ENCODE data around the gene ZNF836. TPM values are rescaled to one million over a fixed set of nuclear protein-coding genes. Genes with fewer than 3 reads are reported as not detected.

ZNF836 gene
- polyA plus RNA-seq, 3 donors: 2.3 to 4.8 (median 2.6) TPM

- H3K27me3 Mint-ChIP-seq (ENCODE audit: low read depth in 3 of 3): peaks cover 0 to 4% (median 0%) of the 10 kb centered on the region in 3 donors
- DNase-seq: no peak
- H4K20me1 ChIP-seq (ENCODE audit: insufficient read depth, low read length): no peaks in the 10 kb centered on the region
- intact Hi-C loops (cut with micrococcal nuclease): loop anchor here (2.0 to 5.0 kb wide), 4 partner anchors 32 to 100 kb away; partner anchors contain the start of genes PPP2R1A (in 1 of the 2) and ZNF836 (in 1 of the 2)
- 0% methylated on average over 2 of the region's 7 CpGs for WGBS (ENCODE audit: insufficient coverage)
- H3K4me3 ChIP-seq (replicated peaks in 1 of 3; ENCODE audit: low read depth in 2 of 3, low read length in 3 of 3): peak overlapping the region; percentile 91 to 97 (median 94)
- H3K9me3 ChIP-seq (replicated peaks in 1 of 2; ENCODE audit: control insufficient read depth in 1 of 2, insufficient read depth in 1 of 2, low read length in 2 of 2): peaks cover 49 to 59% of the 10 kb centered on the region in 2 donors
- peaks cover 32 to 76% (median 64%) of the 10 kb centered on the region in 7 donors for H3K9me3 Mint-ChIP-seq
- H3K36me3 Mint-ChIP-seq: peaks cover 20 to 38% of the 10 kb centered on the region in 2 donors
- no peaks in the 10 kb centered on the region for H3K27me3 ChIP-seq (ENCODE audit: control insufficient read depth in 2 of 2, insufficient read depth in 2 of 2, low read length in 2 of 2)
- TF ChIP-seq CTCF (IDR thresholded peaks at IDR 0.05): no peak
- H3K4me2 ChIP-seq (replicated peaks; ENCODE audit: extremely low read depth, low read length, poor library complexity, severe bottlenecking): peak overlapping the region; percentile 95
- peak overlapping the region; percentile 98 to 99 for H3K4me3 Mint-ChIP-seq
- H3K9ac ChIP-seq (ENCODE audit: insufficient read depth, low read length, poor library complexity, severe bottlenecking): peak overlapping the region; percentile 79
- peaks cover 32% of the 10 kb centered on the region for H3K79me2 ChIP-seq (ENCODE audit: insufficient read depth, low read length)
- H3K4me1 Mint-ChIP-seq: peaks cover 16% of the 10 kb centered on the region
- peaks cover 0 to 23% of the 10 kb centered on the region in 2 donors for H3K36me3 ChIP-seq (replicated peaks in 1 of 2; ENCODE audit: control insufficient read depth in 1 of 2, insufficient read depth in 2 of 2, low read length in 2 of 2)
- H3K4me1 ChIP-seq (ENCODE audit: control insufficient read depth in 1 of 2, insufficient read depth in 2 of 2, low read length in 2 of 2): peaks cover 12 to 16% of the 10 kb centered on the region in 2 donors
- H3K27ac ChIP-seq (ENCODE audit: low read depth in 1 of 2, low read length in 2 of 2): peak overlapping the region in 1 of 2 donors; percentile 93
- peak overlapping the region; percentile 97 for H2AFZ ChIP-seq (ENCODE audit: insufficient read depth, low read depth, low read length, poor library complexity, severe bottlenecking)
- peak overlapping the region; percentile 96 to 98 (median 96) for H3K27ac Mint-ChIP-seq
Observed at GRCh38 chr19:52138983-52139251, 32.5 kb downstream of the ZNF836 start.

GRCh38 chr19:52138278-52138982 lies 33.0 kb downstream of the ZNF836 start:
- Histone ChIP-seq H3K4me3 (replicated peaks in 1 of 3; ENCODE audit: low read depth in 2 of 3, low read length in 3 of 3) (peak overlapping the region; percentile 91 to 97 (median 94)), H2AFZ (ENCODE audit: insufficient read depth, low read depth, low read length, poor library complexity, severe bottlenecking) (peak overlapping the region; percentile 97), H3K4me1 (ENCODE audit: control insufficient read depth in 1 of 2, insufficient read depth in 2 of 2, low read length in 2 of 2) (peaks cover 12 to 16% of the 10 kb centered on the region in 2 donors), H3K79me2 (ENCODE audit: insufficient read depth, low read length) (peaks cover 33% of the 10 kb centered on the region), H3K4me2 (replicated peaks; ENCODE audit: extremely low read depth, low read length, poor library complexity, severe bottlenecking) (peak overlapping the region; percentile 95), H3K36me3 (replicated peaks in 1 of 2; ENCODE audit: control insufficient read depth in 1 of 2, insufficient read depth in 2 of 2, low read length in 2 of 2) (peaks cover 0 to 28% of the 10 kb centered on the region in 2 donors), H3K27ac (ENCODE audit: low read depth in 1 of 2, low read length in 2 of 2) (peak overlapping the region in 1 of 2 donors; percentile 93), H3K27me3 (ENCODE audit: control insufficient read depth in 2 of 2, insufficient read depth in 2 of 2, low read length in 2 of 2) (no peaks in the 10 kb centered on the region), H3K9ac (ENCODE audit: insufficient read depth, low read length, poor library complexity, severe bottlenecking) (peak overlapping the region; percentile 79), H3K9me3 (replicated peaks in 1 of 2; ENCODE audit: control insufficient read depth in 1 of 2, insufficient read depth in 1 of 2, low read length in 2 of 2) (peaks cover 50 to 59% of the 10 kb centered on the region in 2 donors), H4K20me1 (ENCODE audit: insufficient read depth, low read length) (no peaks in the 10 kb centered on the region)
- Mint-ChIP-seq H3K27ac (peak overlapping the region in 4 of 7 donors; percentile 96 to 97 (median 96)), H3K36me3 (peaks cover 23 to 43% of the 10 kb centered on the region in 2 donors), H3K4me3 (peak overlapping the region; percentile 98 to 99), H3K4me1 (peaks cover 16% of the 10 kb centered on the region), H3K27me3 (ENCODE audit: low read depth in 3 of 3) (peaks cover 0 to 4% (median 0%) of the 10 kb centered on the region in 3 donors), H3K9me3 (peaks cover 37 to 77% (median 66%) of the 10 kb centered on the region in 7 donors)
- intact Hi-C loops (cut with micrococcal nuclease): loop anchor here (2.0 to 5.0 kb wide), 4 partner anchors 32 to 100 kb away; partner anchors contain the start of genes PPP2R1A (in 1 of the 2) and ZNF836 (in 1 of the 2)
- 15% methylated on average over 14 of the region's 14 CpGs for WGBS (ENCODE audit: insufficient coverage)
- no peak for TF ChIP-seq CTCF (IDR thresholded peaks at IDR 0.05)
- peak in 1 of 3 donors; percentile 3 for DNase-seq
